Osteocyte (in vitro differentiated cells): Measurements from ENCODE around the gene TMEM191C. TPM values are rescaled to one million over a fixed set of nuclear protein-coding genes. Genes with fewer than 3 reads are reported as not detected.
"Not testable (repeated sequence)": the region's sequence is repeated elsewhere in the genome, so short reads cannot be mapped to it uniquely, and the experiment has no call there.

ENCODE experiments used
- DNase-seq: peaks from one replicate; pipeline ENCODE4 v3.0.0; 2021; ENCODE audit warnings: mixed read lengths; ENCODE audit not compliant: unreplicated experiment; ENCODE audit errors: extremely low spot score
- H3K27ac Mint-ChIP-seq: one replicate; pipeline ENCODE4 v1.8.0; 2021; ENCODE audit warnings: mild to moderate bottlenecking, mixed read lengths; ENCODE audit not compliant: unreplicated experiment
- H3K27me3 Mint-ChIP-seq: one replicate; pipeline ENCODE4 v1.8.0; 2021; ENCODE audit warnings: mixed read lengths; ENCODE audit not compliant: unreplicated experiment
- H3K36me3 Mint-ChIP-seq: one replicate; pipeline ENCODE4 v1.8.0; 2021; ENCODE audit warnings: mixed read lengths; ENCODE audit not compliant: unreplicated experiment
- H3K4me1 Mint-ChIP-seq: one replicate; pipeline ENCODE4 v1.8.0; 2021; ENCODE audit warnings: mixed read lengths; ENCODE audit not compliant: unreplicated experiment
- H3K4me3 Mint-ChIP-seq: one replicate; pipeline ENCODE4 v1.8.0; 2021; ENCODE audit warnings: mild to moderate bottlenecking, moderate library complexity, mixed read lengths; ENCODE audit not compliant: unreplicated experiment
- H3K9me3 Mint-ChIP-seq: one replicate; pipeline ENCODE4 v1.8.0; 2021; ENCODE audit warnings: mixed read lengths; ENCODE audit not compliant: unreplicated experiment
- long read RNA-seq: library from polyadenylated mRNA; unstranded; transcript quantifications from one replicate; pipeline ENCODE4 v2.0.0, GENCODE V29; 2021
- total RNA-seq: library from RNA; stranded (reverse); gene quantifications from 2 replicates; pipeline ENCODE4 v1.2.1, GENCODE V29; 2021

Gene TMEM191C
- total RNA-seq: 1.2 and 2.1 TPM in 2 replicates
- long read RNA-seq: 0 reads

- H3K27me3 Mint-ChIP-seq, H3K36me3 Mint-ChIP-seq, H3K9me3 Mint-ChIP-seq, H3K4me1 Mint-ChIP-seq, DNase-seq: not testable (repeated sequence)
- H3K27ac Mint-ChIP-seq: peak within 1 kb of the TSS; percentile 52
- H3K4me3 Mint-ChIP-seq: peak within 1 kb of the TSS; percentile 80
Measured at GRCh38 chr22:21467337-21468193, at the start of gene TMEM191C. TSS of gene TMEM191C (plus strand) at chr22:21467387. CDS start at chr22:21467460, 73 bp downstream.

- H3K9me3 Mint-ChIP-seq, H3K27me3 Mint-ChIP-seq, H3K27ac Mint-ChIP-seq, H3K4me1 Mint-ChIP-seq, H3K36me3 Mint-ChIP-seq: not testable (repeated sequence)
- peak; percentile 86 for DNase-seq
- H3K4me3 Mint-ChIP-seq: peak overlapping the region; percentile 68
Measured at GRCh38 chr22:21417853-21418252, 49.3 kb upstream of the TMEM191C start.

- H3K36me3 Mint-ChIP-seq, H3K4me3 Mint-ChIP-seq, H3K4me1 Mint-ChIP-seq, H3K27ac Mint-ChIP-seq, H3K9me3 Mint-ChIP-seq, DNase-seq, H3K27me3 Mint-ChIP-seq: not testable (repeated sequence)
Measured at GRCh38 chr22:21418974-21419638, 48.1 kb upstream of the TMEM191C start.

- H3K27ac Mint-ChIP-seq, DNase-seq, H3K9me3 Mint-ChIP-seq, H3K27me3 Mint-ChIP-seq, H3K36me3 Mint-ChIP-seq, H3K4me1 Mint-ChIP-seq, H3K4me3 Mint-ChIP-seq: not testable (repeated sequence)
Measured at GRCh38 chr22:21420180-21420763, 46.9 kb upstream of the TMEM191C start.

GRCh38 chr22:21424084-21424709 lies 43.0 kb upstream of the TMEM191C start:
- H3K4me3 Mint-ChIP-seq, H3K27ac Mint-ChIP-seq: not testable (repeated sequence)

GRCh38 chr22:21434378-21435233 lies 32.6 kb upstream of the TMEM191C start:
- not testable (repeated sequence) for H3K27me3 Mint-ChIP-seq

More at GRCh38 chr22:21424084-21424709, 43.0 kb upstream of the TMEM191C start:
- not testable (repeated sequence) for H3K9me3 Mint-ChIP-seq, H3K27me3 Mint-ChIP-seq, H3K4me1 Mint-ChIP-seq, H3K36me3 Mint-ChIP-seq, DNase-seq

GRCh38 chr22:21435998-21436810 lies 31.0 kb upstream of the TMEM191C start:
- not testable (repeated sequence) for H3K36me3 Mint-ChIP-seq, H3K27me3 Mint-ChIP-seq, H3K9me3 Mint-ChIP-seq, H3K4me1 Mint-ChIP-seq, H3K27ac Mint-ChIP-seq, H3K4me3 Mint-ChIP-seq
- peak; percentile 36 for DNase-seq

More at GRCh38 chr22:21434378-21435233, 32.6 kb upstream of the TMEM191C start:
- DNase-seq, H3K27ac Mint-ChIP-seq, H3K9me3 Mint-ChIP-seq, H3K4me3 Mint-ChIP-seq, H3K36me3 Mint-ChIP-seq, H3K4me1 Mint-ChIP-seq: not testable (repeated sequence)

GRCh38 chr22:21438013-21438412 lies 29.2 kb upstream of the TMEM191C start:
- not testable (repeated sequence) for H3K4me3 Mint-ChIP-seq, H3K4me1 Mint-ChIP-seq, H3K27me3 Mint-ChIP-seq, H3K9me3 Mint-ChIP-seq, H3K27ac Mint-ChIP-seq, H3K36me3 Mint-ChIP-seq
- DNase-seq: peak; percentile 63

- not testable (repeated sequence) for DNase-seq, H3K27me3 Mint-ChIP-seq, H3K9me3 Mint-ChIP-seq, H3K4me1 Mint-ChIP-seq, H3K4me3 Mint-ChIP-seq, H3K36me3 Mint-ChIP-seq, H3K27ac Mint-ChIP-seq
Measured at GRCh38 chr22:21440018-21440636, 27.1 kb upstream of the TMEM191C start.

GRCh38 chr22:21440676-21441075 lies 26.5 kb upstream of the TMEM191C start:
- H3K4me1 Mint-ChIP-seq, H3K9me3 Mint-ChIP-seq, H3K4me3 Mint-ChIP-seq, DNase-seq, H3K27me3 Mint-ChIP-seq, H3K27ac Mint-ChIP-seq, H3K36me3 Mint-ChIP-seq: not testable (repeated sequence)
